H1 (cell line): ENCODE results near the gene ZFYVE1. TPM values are rescaled to one million over a fixed set of nuclear protein-coding genes. Genes with fewer than 3 reads are reported as not detected.
A peak's percentile ranks its signal among the peaks of the same experiment; 100 is the strongest.

ENCODE experiments used
- CTCF ChIA-PET: fragments of 300-600 bp; sonication (Branson Sonifier 250); formaldehyde crosslinking; loops from one replicate; lab custom pipeline; 2021; ENCODE audit not compliant: partially characterized antibody; lab: Charles Lee
- POLR2A ChIA-PET: fragments of 300-600 bp; sonication (Branson Sonifier 250); formaldehyde crosslinking; loops from one replicate; lab custom pipeline; 2021; ENCODE audit warnings: inconsistent platforms; ENCODE audit not compliant: partially characterized antibody; lab: Charles Lee
- DNase-seq, 2 experiments: peaks; one replicate each; pipeline versions ENCODE4 v3.0.0 to v3.0.0-alpha.2; 2010 to 2022; ENCODE audit warnings: low spot score in 2 of 2, low read depth in 1 of 2, mixed read lengths in 1 of 2
- FAIRE-seq: peaks from 2 replicates; lab custom pipeline; 2011; peaks lifted over from hg19 to GRCh38; lab: Jason Lieb, UNC
- H2AFZ ChIP-seq: 2 replicates; pipeline ENCODE4 v1.8.1; 2012; ENCODE audit warnings: low read length, inconsistent platforms
- H2AK5ac ChIP-seq: 2 replicates; pipeline ENCODE4 v1.6.1; 2013; ENCODE audit warnings: low read depth, low read length
- H2BK120ac ChIP-seq: replicated peaks from 2 replicates; pipeline ENCODE3; 2013; ENCODE audit warnings: low read depth, low read length, inconsistent platforms
- H2BK12ac ChIP-seq: 2 replicates; pipeline ENCODE4 v1.6.1; 2013; ENCODE audit warnings: low read depth, low read length
- H2BK15ac ChIP-seq: 2 replicates; pipeline ENCODE4 v1.6.1; 2013; ENCODE audit warnings: low read length
- H2BK20ac ChIP-seq: 2 replicates; pipeline ENCODE4 v1.6.1; 2013; ENCODE audit warnings: low read length
- H2BK5ac ChIP-seq: 2 replicates; pipeline ENCODE4 v1.6.1; 2013; ENCODE audit warnings: low read depth, low read length
- H3K14ac ChIP-seq: 2 replicates; pipeline ENCODE4 v1.6.1; 2013; ENCODE audit warnings: inconsistent platforms; ENCODE audit not compliant: insufficient read length
- H3K18ac ChIP-seq: 2 replicates; pipeline ENCODE4 v1.6.1; 2013; ENCODE audit warnings: low read length; ENCODE audit errors: extremely low read depth
- H3K23ac ChIP-seq: 2 replicates; pipeline ENCODE4 v1.6.1; 2013; ENCODE audit warnings: inconsistent platforms; ENCODE audit not compliant: insufficient read length
- H3K23me2 ChIP-seq: 2 replicates; pipeline ENCODE4 v1.6.1; 2013; ENCODE audit warnings: low read depth, low read length
- H3K27ac ChIP-seq: 2 replicates; pipeline ENCODE4 v1.6.1; 2011; ENCODE audit warnings: low read depth, low read length, inconsistent platforms
- H3K27me3 ChIP-seq, 4 experiments: replicated peaks in 1 of 4; 1 replicate in 1 of 4; 2 replicates in 3 of 4; pipeline versions ENCODE4 v1.6.1 to v1.8.1; 2011 to 2013; ENCODE audit warnings: low read length in 3 of 4, mild to moderate bottlenecking in 3 of 4, inconsistent platforms in 2 of 4, mixed read lengths in 2 of 4, moderate library complexity in 1 of 4; ENCODE audit not compliant: control insufficient read depth in 3 of 4, insufficient read depth in 3 of 4; ENCODE audit errors: extremely low read depth in 1 of 4
- H3K36me3 ChIP-seq, 4 experiments: 2 replicates each; pipeline versions ENCODE4 v1.6.1 to v1.8.1; 2011 to 2013; ENCODE audit warnings: mild to moderate bottlenecking in 4 of 4, low read length in 3 of 4, moderate library complexity in 2 of 4, control low read depth in 1 of 4, inconsistent platforms in 1 of 4; ENCODE audit not compliant: insufficient read depth in 4 of 4, control insufficient read depth in 2 of 4
- H3K4ac ChIP-seq: replicated peaks from 2 replicates; pipeline ENCODE3; 2013; ENCODE audit warnings: low read length, low read depth, mixed read lengths, inconsistent platforms; ENCODE audit not compliant: insufficient read length
- H3K4me1 ChIP-seq, 4 experiments: replicated peaks in 1 of 4; 1 replicate in 1 of 4; 2 replicates in 3 of 4; pipeline versions ENCODE4 v1.6.1 to v1.8.1; 2011 to 2013; ENCODE audit warnings: low read length in 3 of 4, inconsistent platforms in 2 of 4, mixed read lengths in 1 of 4; ENCODE audit not compliant: insufficient read depth in 4 of 4, control insufficient read depth in 3 of 4
- H3K4me2 ChIP-seq, 2 experiments: 2 replicates each; pipeline versions ENCODE4 v1.6.1 to v1.8.1; 2011 to 2013; ENCODE audit warnings: low read depth in 2 of 2, low read length in 2 of 2, control low read depth in 1 of 2, inconsistent platforms in 1 of 2, mild to moderate bottlenecking in 1 of 2; ENCODE audit not compliant: insufficient read depth in 1 of 2
- H3K4me3 ChIP-seq, 4 experiments: fragments of 200-600, 300-600 bp in 1 of 4; sonication (generic), shearing (Covaris generic), sonication (Bioruptor Twin) in 1 of 4; 2 replicates each; pipeline versions ENCODE4 v1.5.1 to v1.8.1; 2011 to 2016; ENCODE audit warnings: low read length in 4 of 4, low read depth in 3 of 4, control low read depth in 2 of 4, inconsistent platforms in 2 of 4, mild to moderate bottlenecking in 2 of 4, mixed read lengths in 1 of 4, moderate library complexity in 1 of 4; ENCODE audit not compliant: insufficient read depth in 2 of 4; ENCODE audit errors: extremely low read depth in 1 of 4
- H3K56ac ChIP-seq: replicated peaks from 2 replicates; pipeline ENCODE3; 2013; ENCODE audit warnings: low read depth, mild to moderate bottlenecking, mixed read lengths, low read length, inconsistent platforms; ENCODE audit not compliant: insufficient read length
- H3K79me1 ChIP-seq: 2 replicates; pipeline ENCODE4 v1.6.1; 2013; ENCODE audit warnings: low read depth, low read length, control low read depth
- H3K79me2 ChIP-seq, 2 experiments: 2 replicates each; pipeline versions ENCODE4 v1.6.1 to v1.8.1; 2012 to 2013; ENCODE audit warnings: low read length in 2 of 2, mild to moderate bottlenecking in 2 of 2, inconsistent platforms in 1 of 2; ENCODE audit not compliant: insufficient read depth in 2 of 2, control insufficient read depth in 1 of 2
- H3K9ac ChIP-seq, 4 experiments: replicated peaks in 1 of 4; 1 replicate in 1 of 4; 2 replicates in 3 of 4; pipeline versions ENCODE4 v1.6.1 to v1.8.1; 2011 to 2013; ENCODE audit warnings: low read depth in 3 of 4, low read length in 3 of 4, control low read depth in 2 of 4, mild to moderate bottlenecking in 2 of 4, moderate library complexity in 2 of 4, inconsistent platforms in 1 of 4; ENCODE audit errors: extremely low read depth in 1 of 4
- H3K9me3 ChIP-seq, 2 experiments: 2 replicates each; pipeline versions ENCODE4 v1.6.1 to v1.8.1; 2012 to 2013; ENCODE audit warnings: mild to moderate bottlenecking in 2 of 2, moderate library complexity in 2 of 2, control low read depth in 1 of 2, inconsistent platforms in 1 of 2, low read depth in 1 of 2, low read length in 1 of 2, mixed read lengths in 1 of 2; ENCODE audit not compliant: insufficient read depth in 2 of 2
- H4K20me1 ChIP-seq, 2 experiments: replicated peaks in 1 of 2; 2 replicates each; pipeline versions ENCODE3 to v1.8.1; 2011 to 2013; ENCODE audit warnings: inconsistent platforms in 2 of 2, low read length in 2 of 2, mild to moderate bottlenecking in 1 of 2; ENCODE audit not compliant: insufficient read depth in 2 of 2, control insufficient read depth in 1 of 2
- H4K5ac ChIP-seq: 2 replicates; pipeline ENCODE4 v1.6.1; 2013; ENCODE audit warnings: low read length, low read depth, mixed read lengths, inconsistent platforms; ENCODE audit not compliant: insufficient read length
- H4K8ac ChIP-seq: 2 replicates; pipeline ENCODE4 v1.8.0; 2013; ENCODE audit warnings: mild to moderate bottlenecking, moderate library complexity, low read length, inconsistent platforms; ENCODE audit not compliant: insufficient read depth; ENCODE audit errors: extremely low read depth
- H4K91ac ChIP-seq: replicated peaks from 2 replicates; pipeline ENCODE3; 2013; ENCODE audit warnings: low read length, mixed read lengths, inconsistent platforms; ENCODE audit not compliant: insufficient read length
- BACH1 ChIP-seq: IDR thresholded peaks from 2 replicates; pipeline ENCODE4 v1.6.1; 2012; ENCODE audit warnings: low read length, improper control_type of control experiment
- CBX8 ChIP-seq: fragments of 300-800, 300-1000 bp; sonication (generic); IDR thresholded peaks from 2 replicates; pipeline ENCODE4 v1.7.1; 2016; ENCODE audit warnings: low read depth, low read length, borderline replicate concordance
- EGR1 ChIP-seq: IDR thresholded peaks from 2 replicates; pipeline ENCODE4 v1.6.1; 2011; ENCODE audit warnings: low read depth, low read length, borderline replicate concordance
- FOSL1 ChIP-seq: IDR thresholded peaks from 2 replicates; pipeline ENCODE4 v1.6.1; 2011; ENCODE audit warnings: mild to moderate bottlenecking, low read depth, low read length, moderate library complexity; ENCODE audit not compliant: insufficient read depth
- GABPA ChIP-seq: IDR thresholded peaks from 2 replicates; pipeline ENCODE4 v1.6.1; 2011; ENCODE audit warnings: mild to moderate bottlenecking, low read length, moderate library complexity, borderline replicate concordance; ENCODE audit not compliant: insufficient read depth
- GTF2F1 ChIP-seq: IDR thresholded peaks from 2 replicates; pipeline ENCODE4 v1.6.1; 2012; ENCODE audit warnings: low read depth, low read length, improper control_type of control experiment, borderline replicate concordance
- HDAC6 ChIP-seq: IDR thresholded peaks from one replicate; pipeline ENCODE4 v1.7.1; 2012; ENCODE audit warnings: low read depth, mild to moderate bottlenecking, inconsistent platforms, low read length, moderate library complexity
- TEAD4 ChIP-seq: IDR thresholded peaks from 2 replicates; pipeline ENCODE4 v1.6.1; 2012; ENCODE audit warnings: low read depth, low read length, inconsistent platforms, mixed read lengths
- polyA plus RNA-seq, 7 experiments: library from polyadenylated mRNA; depleted of rRNA in 3 of 7; stranded (reverse) in 5 of 7; unstranded in 2 of 7; fragments of >200 nt in 5 of 7; fragments of 200-250 nt in 2 of 7; gene quantifications; 1 replicate in 5 of 7; 2 replicates in 1 of 7; 4 replicates in 1 of 7; pipeline versions ENCODE4 v1.2.1 to v1.2.3, GENCODE V29; 2011 to 2013; ENCODE audit warnings: missing spikeins in 2 of 7, mixed read lengths in 2 of 7
- total RNA-seq: library from RNA; stranded (reverse); fragmentation: NEBNext Ultra II Directional; extraction: Animal tissue kit (Norgen Biotek cat#: 25700); gene quantifications from 2 replicates; pipeline ENCODE4 v1.2.1, GENCODE V29; 2021
- TF ChIP-seq, protein P1 (sequence below): IDR thresholded peaks from 2 replicates; pipeline ENCODE4 v1.6.1; 2012; ENCODE audit warnings: low read length, inconsistent platforms
- TF ChIP-seq, protein P2 (sequence below), 3 experiments: IDR thresholded peaks; 1 replicate in 2 of 3; 2 replicates in 1 of 3; pipeline versions ENCODE4 v1.5.1 to v1.6.1; 2011; ENCODE audit warnings: low read length in 3 of 3, mild to moderate bottlenecking in 3 of 3, inconsistent platforms in 2 of 3, low read depth in 1 of 3, moderate library complexity in 1 of 3; ENCODE audit not compliant: insufficient read depth in 1 of 3; ENCODE audit errors: control extremely low read depth in 1 of 3

ZFYVE1 gene
- total and polyA plus RNA-seq, 2 of the 8 experiments (the other 6 are each of a cell fraction or from before 2014, with no cell fraction given) = 9.8 to 12.5 TPM

DNA sequence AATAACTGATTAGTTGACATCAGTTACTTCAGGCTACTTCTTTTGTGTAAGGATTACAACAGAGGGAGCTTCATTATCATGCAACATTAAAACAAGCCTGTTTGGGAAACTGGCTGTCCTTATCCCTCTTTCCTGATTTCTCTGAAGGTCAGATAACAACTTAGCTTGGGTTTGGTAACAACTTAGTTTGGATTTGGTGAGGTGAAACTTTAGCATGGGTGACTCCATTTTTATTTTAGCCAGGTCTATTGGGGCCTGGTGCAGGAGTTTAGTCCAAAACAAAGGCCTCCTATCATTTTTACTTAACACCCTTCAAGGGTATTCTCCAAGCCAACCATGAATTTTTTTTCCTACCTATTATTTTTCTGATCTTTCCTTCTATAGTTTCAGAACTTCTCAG lies 1.1 kb upstream of the ZFYVE1 start:
- Histone ChIP-seq H2BK15ac (no peak overlapping the region), H2BK12ac (no peak overlapping the region), H3K4me3 (peak overlapping the region in 1 of 4 experiments; percentile 81; a peak in 1 of 8 replicates), H3K18ac (no peak overlapping the region), H3K9ac (no peak overlapping the region), H3K23ac (no peak overlapping the region), H3K27ac (no peak overlapping the region), H3K56ac (no peak overlapping the region), H2BK120ac (no peak overlapping the region), H4K91ac (no peak overlapping the region), H3K14ac (no peak overlapping the region), H3K23me2 (no peaks in the 10 kb centered on the region), H3K27me3 (no peaks in the 10 kb centered on the region), H2BK20ac (no peak overlapping the region), H3K79me1 (no peaks in the 10 kb centered on the region), H3K36me3 (peaks cover 0 to 12% (median 6%) of the 10 kb centered on the region in 4 experiments; a peak in 4 of 8 replicates), H2AK5ac (no peak overlapping the region), H2BK5ac (no peak overlapping the region), H3K4ac (no peak overlapping the region), H3K9me3 (no peaks in the 10 kb centered on the region), H4K20me1 (no peaks in the 10 kb centered on the region), H4K8ac (no peak overlapping the region), H3K4me2 (peak overlapping the region; percentile 44 to 68; a peak in 3 of 4 replicates), H3K4me1 (no peaks in the 10 kb centered on the region; a peak in 1 of 7 replicates), H3K79me2 (peaks cover 0 to 7% of the 10 kb centered on the region in 2 experiments; a peak in 3 of 4 replicates), H4K5ac (peak overlapping the region; percentile 5), H2AFZ (peak overlapping the region; percentile 82; the same call in 1 of the 2 replicates)
- FAIRE-seq (no peak), DNase-seq (no peak)
- CTCF ChIA-PET = interaction anchor here (0.7 to 2.4 kb wide), 5 partner anchors 9 to 31 kb away, joined by 3 to 6 read pairs (median 3); partner anchors contain the start of gene RBM25
- POLR2A ChIA-PET = interaction anchor here (0.9 to 1.9 kb wide), 6 partner anchors 27 to 108 kb away, joined by 3 to 34 read pairs (median 3); partner anchors contain the start of genes PSEN1 and RBM25
- no peak for TF ChIP-seq FOSL1
- no peak for TF ChIP-seq TEAD4
- no peak for TF ChIP-seq GTF2F1
- no peak for TF ChIP-seq CBX8
- no peak for TF ChIP-seq EGR1
- no peak for TF ChIP-seq GABPA
- TF ChIP-seq, protein P1, sequence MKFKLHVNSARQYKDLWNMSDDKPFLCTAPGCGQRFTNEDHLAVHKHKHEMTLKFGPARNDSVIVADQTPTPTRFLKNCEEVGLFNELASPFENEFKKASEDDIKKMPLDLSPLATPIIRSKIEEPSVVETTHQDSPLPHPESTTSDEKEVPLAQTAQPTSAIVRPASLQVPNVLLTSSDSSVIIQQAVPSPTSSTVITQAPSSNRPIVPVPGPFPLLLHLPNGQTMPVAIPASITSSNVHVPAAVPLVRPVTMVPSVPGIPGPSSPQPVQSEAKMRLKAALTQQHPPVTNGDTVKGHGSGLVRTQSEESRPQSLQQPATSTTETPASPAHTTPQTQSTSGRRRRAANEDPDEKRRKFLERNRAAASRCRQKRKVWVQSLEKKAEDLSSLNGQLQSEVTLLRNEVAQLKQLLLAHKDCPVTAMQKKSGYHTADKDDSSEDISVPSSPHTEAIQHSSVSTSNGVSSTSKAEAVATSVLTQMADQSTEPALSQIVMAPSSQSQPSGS = no peak
- TF ChIP-seq HDAC6 = no peak
- no peak for TF ChIP-seq BACH1
- TF ChIP-seq, protein P2, sequence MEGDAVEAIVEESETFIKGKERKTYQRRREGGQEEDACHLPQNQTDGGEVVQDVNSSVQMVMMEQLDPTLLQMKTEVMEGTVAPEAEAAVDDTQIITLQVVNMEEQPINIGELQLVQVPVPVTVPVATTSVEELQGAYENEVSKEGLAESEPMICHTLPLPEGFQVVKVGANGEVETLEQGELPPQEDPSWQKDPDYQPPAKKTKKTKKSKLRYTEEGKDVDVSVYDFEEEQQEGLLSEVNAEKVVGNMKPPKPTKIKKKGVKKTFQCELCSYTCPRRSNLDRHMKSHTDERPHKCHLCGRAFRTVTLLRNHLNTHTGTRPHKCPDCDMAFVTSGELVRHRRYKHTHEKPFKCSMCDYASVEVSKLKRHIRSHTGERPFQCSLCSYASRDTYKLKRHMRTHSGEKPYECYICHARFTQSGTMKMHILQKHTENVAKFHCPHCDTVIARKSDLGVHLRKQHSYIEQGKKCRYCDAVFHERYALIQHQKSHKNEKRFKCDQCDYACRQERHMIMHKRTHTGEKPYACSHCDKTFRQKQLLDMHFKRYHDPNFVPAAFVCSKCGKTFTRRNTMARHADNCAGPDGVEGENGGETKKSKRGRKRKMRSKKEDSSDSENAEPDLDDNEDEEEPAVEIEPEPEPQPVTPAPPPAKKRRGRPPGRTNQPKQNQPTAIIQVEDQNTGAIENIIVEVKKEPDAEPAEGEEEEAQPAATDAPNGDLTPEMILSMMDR (IDR thresholded peaks at IDR 0.05; ENCODE audit: control extremely low read depth in 1 of 3, insufficient read depth in 1 of 3, low read depth in 1 of 3, low read length in 3 of 3) = no peak
